ENCODE data around the gene INPP5K.

GRCh38 chr17:1492249-1493206, 23.9 kb downstream of the INPP5K start, which contains the start of gene MYO1C:
- TF ChIP-seq, protein P1, sequence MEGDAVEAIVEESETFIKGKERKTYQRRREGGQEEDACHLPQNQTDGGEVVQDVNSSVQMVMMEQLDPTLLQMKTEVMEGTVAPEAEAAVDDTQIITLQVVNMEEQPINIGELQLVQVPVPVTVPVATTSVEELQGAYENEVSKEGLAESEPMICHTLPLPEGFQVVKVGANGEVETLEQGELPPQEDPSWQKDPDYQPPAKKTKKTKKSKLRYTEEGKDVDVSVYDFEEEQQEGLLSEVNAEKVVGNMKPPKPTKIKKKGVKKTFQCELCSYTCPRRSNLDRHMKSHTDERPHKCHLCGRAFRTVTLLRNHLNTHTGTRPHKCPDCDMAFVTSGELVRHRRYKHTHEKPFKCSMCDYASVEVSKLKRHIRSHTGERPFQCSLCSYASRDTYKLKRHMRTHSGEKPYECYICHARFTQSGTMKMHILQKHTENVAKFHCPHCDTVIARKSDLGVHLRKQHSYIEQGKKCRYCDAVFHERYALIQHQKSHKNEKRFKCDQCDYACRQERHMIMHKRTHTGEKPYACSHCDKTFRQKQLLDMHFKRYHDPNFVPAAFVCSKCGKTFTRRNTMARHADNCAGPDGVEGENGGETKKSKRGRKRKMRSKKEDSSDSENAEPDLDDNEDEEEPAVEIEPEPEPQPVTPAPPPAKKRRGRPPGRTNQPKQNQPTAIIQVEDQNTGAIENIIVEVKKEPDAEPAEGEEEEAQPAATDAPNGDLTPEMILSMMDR (IDR thresholded peaks at IDR 0.05) = no peak
- no peak for TF ChIP-seq POLR2A (IDR thresholded peaks at IDR 0.05)

Data from right lobe of liver (tissue), 4 donors.